ENCODE results near the gene STARD4. TPM values are rescaled to one million over a fixed set of nuclear protein-coding genes. Genes with fewer than 3 reads are reported as not detected.

Gene STARD4
- total RNA-seq, 1 experiment from 2014 or later, result 48.5 TPM

- Mint-ChIP-seq H3K4me1 (no peaks in the 10 kb centered on the region), H3K27me3 (ENCODE audit: low read depth) (no peaks in the 10 kb centered on the region), H3K9me3 (peaks cover 16% of the 10 kb centered on the region), H3K4me3 (no peak overlapping the region), H3K36me3 (peaks cover 9% of the 10 kb centered on the region), H3K27ac (no peak overlapping the region)
- no peak for DNase-seq (ENCODE audit: low spot score)
- CTCF ChIA-PET, result interaction anchor here (1.5 kb wide), 2 partner anchors 11 to 314 kb away, joined by 3 read pairs; no protein-coding TSS in a partner anchor
- TF ChIP-seq ZNF121 (CRISPR knock-in tag; IDR thresholded peaks at IDR 0.05) (no peak), E2F5 (CRISPR knock-in tag; IDR thresholded peaks at IDR 0.05) (no peak), FOXJ3 (CRISPR knock-in tag; IDR thresholded peaks at IDR 0.05; ENCODE audit: borderline replicate concordance) (no peak), ZBTB43 (CRISPR knock-in tag; IDR thresholded peaks at IDR 0.05) (no peak), ETV6 (CRISPR knock-in tag; IDR thresholded peaks at IDR 0.05) (no peak), NR2C2 (CRISPR knock-in tag; IDR thresholded peaks at IDR 0.05) (no peak), CREB1 (CRISPR knock-in tag; IDR thresholded peaks at IDR 0.05) (no peak), CBFB (CRISPR knock-in tag; IDR thresholded peaks at IDR 0.05; ENCODE audit: low read depth) (no peak), IRF2 (CRISPR knock-in tag; IDR thresholded peaks at IDR 0.05; ENCODE audit: borderline replicate concordance, low read depth) (no peak), PREB (CRISPR knock-in tag; IDR thresholded peaks at IDR 0.05; ENCODE audit: borderline replicate concordance) (no peak), SMAD3 (CRISPR knock-in tag; IDR thresholded peaks at IDR 0.05; ENCODE audit: borderline replicate concordance) (no peak), CDX4 (CRISPR knock-in tag; IDR thresholded peaks at IDR 0.05; ENCODE audit: borderline replicate concordance) (no peak), USF1 (CRISPR knock-in tag; IDR thresholded peaks at IDR 0.05) (no peak)
- TF ChIP-seq, protein P1, sequence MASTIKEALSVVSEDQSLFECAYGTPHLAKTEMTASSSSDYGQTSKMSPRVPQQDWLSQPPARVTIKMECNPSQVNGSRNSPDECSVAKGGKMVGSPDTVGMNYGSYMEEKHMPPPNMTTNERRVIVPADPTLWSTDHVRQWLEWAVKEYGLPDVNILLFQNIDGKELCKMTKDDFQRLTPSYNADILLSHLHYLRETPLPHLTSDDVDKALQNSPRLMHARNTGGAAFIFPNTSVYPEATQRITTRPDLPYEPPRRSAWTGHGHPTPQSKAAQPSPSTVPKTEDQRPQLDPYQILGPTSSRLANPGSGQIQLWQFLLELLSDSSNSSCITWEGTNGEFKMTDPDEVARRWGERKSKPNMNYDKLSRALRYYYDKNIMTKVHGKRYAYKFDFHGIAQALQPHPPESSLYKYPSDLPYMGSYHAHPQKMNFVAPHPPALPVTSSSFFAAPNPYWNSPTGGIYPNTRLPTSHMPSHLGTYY (CRISPR knock-in tag; IDR thresholded peaks at IDR 0.05), result no peak
- POLR2A ChIA-PET, result no interaction called here
- ATAC-seq, result no peak
Observed at GRCh38 chr5:111472096-111472495, 40.2 kb downstream of the STARD4 start.

DNA sequence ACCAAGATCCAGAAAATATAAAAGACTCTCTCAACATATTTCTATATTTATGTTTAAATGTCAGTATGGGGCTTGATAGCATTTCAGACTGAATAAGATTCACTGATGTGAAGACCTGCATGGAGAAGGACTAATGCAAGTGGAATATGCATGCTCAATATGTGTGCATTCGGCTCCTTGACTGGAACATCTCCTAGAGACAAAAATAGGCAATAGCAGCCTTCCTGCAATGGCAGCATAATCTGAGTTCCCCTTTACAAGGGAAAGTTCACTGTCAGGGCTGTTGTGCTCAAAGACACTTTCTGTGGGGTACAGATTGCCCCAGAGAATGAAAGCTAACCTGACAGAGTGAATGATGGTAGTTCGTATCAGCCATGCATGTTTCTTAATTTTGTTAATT, 42.4 kb downstream of the STARD4 start:
- CTCF ChIA-PET, result interaction anchor here (0.6 to 1.4 kb wide), 3 partner anchors 62 to 191 kb away, joined by 4 to 7 read pairs (median 4); no protein-coding TSS in a partner anchor
- Mint-ChIP-seq H3K9me3 (peaks cover 38% of the 10 kb centered on the region), H3K27me3 (ENCODE audit: low read depth) (no peaks in the 10 kb centered on the region), H3K4me3 (no peak overlapping the region), H3K27ac (no peak overlapping the region), H3K4me1 (no peaks in the 10 kb centered on the region), H3K36me3 (peaks cover 16% of the 10 kb centered on the region)
- ATAC-seq (no peak), DNase-seq (ENCODE audit: low spot score) (no peak)
- POLR2A ChIA-PET, result no interaction called here
- TF ChIP-seq MYBL2 (CRISPR knock-in tag; IDR thresholded peaks at IDR 0.05) (no peak), ZNF396 (CRISPR knock-in tag; IDR thresholded peaks at IDR 0.05; ENCODE audit: borderline replicate concordance) (no peak), RORB (CRISPR knock-in tag; IDR thresholded peaks at IDR 0.05) (no peak), RELA (CRISPR knock-in tag; IDR thresholded peaks at IDR 0.05; ENCODE audit: borderline replicate concordance) (no peak), GTF2I (CRISPR knock-in tag; conservative IDR thresholded peaks at IDR 0.05) (no peak), ZNF232 (CRISPR knock-in tag; IDR thresholded peaks at IDR 0.05) (no peak), PREB (CRISPR knock-in tag; IDR thresholded peaks at IDR 0.05; ENCODE audit: borderline replicate concordance) (no peak), NFATC4 (CRISPR knock-in tag; IDR thresholded peaks at IDR 0.05) (no peak), GABPB1 (CRISPR knock-in tag; IDR thresholded peaks at IDR 0.05) (no peak), STAT6 (CRISPR knock-in tag; conservative IDR thresholded peaks at IDR 0.05; ENCODE audit: low read depth) (no peak), MXD4 (CRISPR knock-in tag; IDR thresholded peaks at IDR 0.05; ENCODE audit: borderline replicate concordance) (no peak), ZNF512 (CRISPR knock-in tag; IDR thresholded peaks at IDR 0.05; ENCODE audit: borderline replicate concordance) (no peak)
